Activated CD4-positive, alpha-beta T cell treated with anti-CD3 and anti-CD28 coated beads, Interleukin-2, amount 50 U/mL, for 1 hour (primary cell): ENCODE data around the gene CDH1.
"Not testable (repeated sequence)": the region's sequence is repeated elsewhere in the genome, so short reads cannot be mapped to it uniquely, and the experiment has no call there.

Experiments used
- DNase-seq: peaks from one replicate; pipeline ENCODE4 v3.0.0-alpha.2; 2020

CDH1 gene

GRCh38 chr16:68767581-68767980 is 30.5 kb downstream of the CDH1 start:
- DNase-seq: no peak

- no peak for DNase-seq
Observed at GRCh38 chr16:68768175-68768574, 31.1 kb downstream of the CDH1 start.

GRCh38 chr16:68768771-68769170 is 31.7 kb downstream of the CDH1 start:
- no peak for DNase-seq

- no peak for DNase-seq
Observed at GRCh38 chr16:68770671-68771070, 33.6 kb downstream of the CDH1 start.

- no peak for DNase-seq
Observed at GRCh38 chr16:68772030-68772681, 35.1 kb downstream of the CDH1 start.

GRCh38 chr16:68772871-68773270 is 35.8 kb downstream of the CDH1 start:
- DNase-seq: no peak

- no peak for DNase-seq
Observed at GRCh38 chr16:68774982-68775634, 38.0 kb downstream of the CDH1 start.

GRCh38 chr16:68776821-68777485 is 39.9 kb downstream of the CDH1 start:
- DNase-seq: no peak

GRCh38 chr16:68778551-68779231 is 41.6 kb downstream of the CDH1 start:
- no peak for DNase-seq

- DNase-seq: no peak
Observed at GRCh38 chr16:68779891-68780290, 42.8 kb downstream of the CDH1 start.

GRCh38 chr16:68781784-68782183 is 44.7 kb downstream of the CDH1 start:
- no peak for DNase-seq

- DNase-seq: no peak
Observed at GRCh38 chr16:68782198-68783174, 45.4 kb downstream of the CDH1 start.

GRCh38 chr16:68784226-68784625 is 47.1 kb downstream of the CDH1 start:
- DNase-seq: no peak

GRCh38 chr16:68784721-68785120 is 47.6 kb downstream of the CDH1 start:
- no peak for DNase-seq

GRCh38 chr16:68785715-68786114 is 48.6 kb downstream of the CDH1 start:
- no peak for DNase-seq

- DNase-seq: no peak
Observed at GRCh38 chr16:68786685-68787418, 49.8 kb downstream of the CDH1 start.

- DNase-seq: not testable (repeated sequence)
Observed at GRCh38 chr16:68787419-68787807, 50.3 kb downstream of the CDH1 start.

GRCh38 chr16:68790130-68790761 is 53.2 kb downstream of the CDH1 start:
- DNase-seq: no peak

GRCh38 chr16:68790944-68791343 is 53.9 kb downstream of the CDH1 start:
- DNase-seq: no peak

GRCh38 chr16:68792465-68793324 is 55.6 kb downstream of the CDH1 start:
- no peak for DNase-seq
